HepG2 (cell line): ENCODE results near the gene RNPS1. TPM values are rescaled to one million over a fixed set of nuclear protein-coding genes. Genes with fewer than 3 reads are reported as not detected.

Source experiments
- ARID3A ChIP-seq: IDR thresholded peaks from 2 replicates; pipeline ENCODE4 v1.6.1; 2012; ENCODE audit warnings: low read depth, low read length, improper control_type of control experiment
- BCL6 ChIP-seq: IDR thresholded peaks from 2 replicates; pipeline ENCODE4 v1.6.1; 2016; ENCODE audit warnings: missing genetic modification reagents, missing compliant biosample characterization
- ETS1 ChIP-seq: sonication (generic); formaldehyde crosslinking; IDR thresholded peaks from 2 replicates; pipeline ENCODE4 v1.4.0; 2020; ENCODE audit warnings: missing genetic modification reagents
- PHF21A ChIP-seq: sonication (generic); formaldehyde crosslinking; IDR thresholded peaks from 2 replicates; pipeline ENCODE4 v1.5.0; 2020; ENCODE audit warnings: mild to moderate bottlenecking, missing genetic modification reagents
- SMAD9 ChIP-seq: sonication (generic); formaldehyde crosslinking; IDR thresholded peaks from 2 replicates; pipeline ENCODE4 v1.5.1; 2020; ENCODE audit warnings: mild to moderate bottlenecking, missing genetic modification reagents
- TOE1 ChIP-seq: sonication (generic); formaldehyde crosslinking; IDR thresholded peaks from 2 replicates; pipeline ENCODE4 v1.4.0; 2020; ENCODE audit warnings: mild to moderate bottlenecking, missing genetic modification reagents
- ZBTB3 ChIP-seq: sonication (generic); formaldehyde crosslinking; IDR thresholded peaks from 2 replicates; pipeline ENCODE4 v1.4.0; 2020; ENCODE audit warnings: low read depth, mild to moderate bottlenecking, moderate library complexity, missing genetic modification reagents, borderline replicate concordance
- ZFP90 ChIP-seq: sonication (generic); formaldehyde crosslinking; IDR thresholded peaks from 2 replicates; pipeline ENCODE4 v1.8.0; 2022; ENCODE audit warnings: missing genetic modification reagents, mild to moderate bottlenecking, inconsistent platforms, borderline replicate concordance
- ZNF281 ChIP-seq: sonication (generic); formaldehyde crosslinking; IDR thresholded peaks from 2 replicates; pipeline ENCODE4 v1.4.0; 2020; ENCODE audit warnings: missing genetic modification reagents, borderline replicate concordance
- ZNF768 ChIP-seq: sonication (generic); formaldehyde crosslinking; IDR thresholded peaks from 2 replicates; pipeline ENCODE4 v1.4.0; 2020; ENCODE audit warnings: missing genetic modification reagents
- ZNF878 ChIP-seq: sonication (generic); formaldehyde crosslinking; IDR thresholded peaks from 2 replicates; pipeline ENCODE4 v1.8.1; 2023; ENCODE audit warnings: mild to moderate bottlenecking, missing genetic modification reagents, moderate library complexity
- ZSCAN31 ChIP-seq: sonication (generic); formaldehyde crosslinking; IDR thresholded peaks from 2 replicates; pipeline ENCODE4 v1.5.0; 2020; ENCODE audit warnings: low read depth, mild to moderate bottlenecking, missing genetic modification reagents
- polyA plus RNA-seq, 8 experiments: library from polyadenylated mRNA; depleted of rRNA in 3 of 8; stranded (reverse) in 7 of 8; unstranded in 1 of 8; fragments of >200 nt; fragmentation: Illumina TruSeq in 4 of 8; extraction: Trizol in 4 of 8; gene quantifications; 2 replicates each; pipeline versions ENCODE4 v1.2.1 to v1.2.3, GENCODE V29; 2011 to 2016; ENCODE audit warnings: low read depth in 4 of 8, missing spikeins in 1 of 8, mixed read lengths in 1 of 8; ENCODE audit not compliant: insufficient read depth in 1 of 8
- total RNA-seq, 5 experiments: library from RNA; depleted of rRNA; stranded (reverse); fragments of >200 nt; fragmentation: Illumina TruSeq; extraction: Trizol; gene quantifications; 2 replicates each; pipeline ENCODE4 v1.2.3, GENCODE V29; 2016; ENCODE audit warnings: low read depth in 1 of 5
- TF ChIP-seq, protein P1 (sequence below): sonication (generic); formaldehyde crosslinking; IDR thresholded peaks from 2 replicates; pipeline ENCODE4 v1.4.0; 2020; ENCODE audit warnings: missing genetic modification reagents, borderline replicate concordance
- TF ChIP-seq, protein P2 (sequence below): fragments of 450-650 bp; IDR thresholded peaks from 2 replicates; pipeline ENCODE4 v1.6.1; 2016
- TF ChIP-seq, protein P3 (sequence below): sonication (generic); formaldehyde crosslinking; IDR thresholded peaks from 2 replicates; pipeline ENCODE4 v1.4.0; 2020; ENCODE audit warnings: low read depth, missing genetic modification reagents

Gene RNPS1
- total and polyA plus RNA-seq, 2 of the 13 experiments (the other 11 are each of a cell fraction or from before 2014, with no cell fraction given), result 126 to 133 TPM

DNA sequence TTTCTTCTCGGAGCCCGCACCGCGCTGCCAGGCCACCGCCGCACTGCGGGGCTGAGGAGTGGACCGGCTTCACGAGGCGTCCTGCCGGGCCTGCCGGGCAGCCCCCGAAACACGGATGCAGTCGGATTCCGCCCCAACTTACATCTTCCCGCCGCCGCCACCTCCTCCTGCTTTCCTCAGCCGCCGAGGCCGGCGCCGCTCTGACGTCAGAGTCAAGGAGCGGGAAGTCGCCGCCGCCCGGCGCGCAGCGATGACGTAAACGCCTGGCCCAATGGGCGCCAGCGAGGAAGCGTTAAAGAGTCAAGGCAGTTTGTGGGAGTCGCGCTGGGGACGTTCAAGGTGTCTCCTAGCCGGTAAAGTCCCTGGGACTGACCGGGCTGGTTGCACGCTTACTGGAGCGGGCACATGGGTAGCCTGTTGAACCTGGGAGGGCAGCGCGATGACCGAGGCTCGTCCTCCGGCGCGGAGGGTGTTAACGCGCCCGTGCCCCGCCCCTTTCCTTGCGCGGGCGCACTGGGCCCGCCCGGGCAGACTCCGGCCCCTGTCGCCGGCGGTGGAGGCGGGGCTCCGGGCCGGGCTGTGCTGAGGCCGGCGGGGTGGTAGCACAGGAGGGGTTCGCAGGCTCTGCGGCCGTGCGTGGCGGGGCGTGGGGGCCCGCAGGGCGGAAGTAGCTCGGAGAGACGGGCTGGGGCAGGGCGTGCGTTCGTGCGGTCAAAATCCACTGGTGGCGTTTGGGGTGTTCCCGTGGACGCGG, at the start of gene RNPS1 (continued):
- TF ChIP-seq ETS1 (CRISPR knock-in tag) (0 out of 2 replicates have a peak, but pooled peaks have one; percentile 53), ZFP90 (peak; percentile 76), ZSCAN31 (CRISPR knock-in tag) (no peak; the same call in 1 of the 2 replicates), ZNF768 (CRISPR knock-in tag) (peak; percentile 43; the same call in 1 of the 2 replicates), ZNF281 (CRISPR knock-in tag) (no peak; the same call in 1 of the 2 replicates), ZNF878 (CRISPR knock-in tag) (peak; percentile 93), ARID3A (no peak), ZBTB3 (CRISPR knock-in tag) (peak; percentile 70; the same call in 1 of the 2 replicates), BCL6 (CRISPR knock-in tag) (peak; percentile 42; the same call in 1 of the 2 replicates), PHF21A (CRISPR knock-in tag) (peak; percentile 38; the same call in 1 of the 2 replicates), TOE1 (CRISPR knock-in tag) (no peak; the same call in 1 of the 2 replicates), SMAD9 (no peak)
- TF ChIP-seq, protein P1, sequence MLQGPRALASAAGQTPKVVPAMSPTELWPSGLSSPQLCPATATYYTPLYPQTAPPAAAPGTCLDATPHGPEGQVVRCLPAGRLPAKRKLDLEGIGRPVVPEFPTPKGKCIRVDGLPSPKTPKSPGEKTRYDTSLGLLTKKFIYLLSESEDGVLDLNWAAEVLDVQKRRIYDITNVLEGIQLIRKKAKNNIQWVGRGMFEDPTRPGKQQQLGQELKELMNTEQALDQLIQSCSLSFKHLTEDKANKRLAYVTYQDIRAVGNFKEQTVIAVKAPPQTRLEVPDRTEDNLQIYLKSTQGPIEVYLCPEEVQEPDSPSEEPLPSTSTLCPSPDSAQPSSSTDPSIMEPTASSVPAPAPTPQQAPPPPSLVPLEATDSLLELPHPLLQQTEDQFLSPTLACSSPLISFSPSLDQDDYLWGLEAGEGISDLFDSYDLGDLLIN (CRISPR knock-in tag), result peak; percentile 62; the same call in 1 of the 2 replicates
- TF ChIP-seq, protein P2, sequence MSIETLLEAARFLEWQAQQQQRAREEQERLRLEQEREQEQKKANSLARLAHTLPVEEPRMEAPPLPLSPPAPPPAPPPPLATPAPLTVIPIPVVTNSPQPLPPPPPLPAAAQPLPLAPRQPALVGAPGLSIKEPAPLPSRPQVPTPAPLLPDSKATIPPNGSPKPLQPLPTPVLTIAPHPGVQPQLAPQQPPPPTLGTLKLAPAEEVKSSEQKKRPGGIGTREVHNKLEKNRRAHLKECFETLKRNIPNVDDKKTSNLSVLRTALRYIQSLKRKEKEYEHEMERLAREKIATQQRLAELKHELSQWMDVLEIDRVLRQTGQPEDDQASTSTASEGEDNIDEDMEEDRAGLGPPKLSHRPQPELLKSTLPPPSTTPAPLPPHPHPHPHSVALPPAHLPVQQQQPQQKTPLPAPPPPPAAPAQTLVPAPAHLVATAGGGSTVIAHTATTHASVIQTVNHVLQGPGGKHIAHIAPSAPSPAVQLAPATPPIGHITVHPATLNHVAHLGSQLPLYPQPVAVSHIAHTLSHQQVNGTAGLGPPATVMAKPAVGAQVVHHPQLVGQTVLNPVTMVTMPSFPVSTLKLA, result 0 out of 2 replicates have a peak, but pooled peaks have one; percentile 36
- TF ChIP-seq, protein P3, sequence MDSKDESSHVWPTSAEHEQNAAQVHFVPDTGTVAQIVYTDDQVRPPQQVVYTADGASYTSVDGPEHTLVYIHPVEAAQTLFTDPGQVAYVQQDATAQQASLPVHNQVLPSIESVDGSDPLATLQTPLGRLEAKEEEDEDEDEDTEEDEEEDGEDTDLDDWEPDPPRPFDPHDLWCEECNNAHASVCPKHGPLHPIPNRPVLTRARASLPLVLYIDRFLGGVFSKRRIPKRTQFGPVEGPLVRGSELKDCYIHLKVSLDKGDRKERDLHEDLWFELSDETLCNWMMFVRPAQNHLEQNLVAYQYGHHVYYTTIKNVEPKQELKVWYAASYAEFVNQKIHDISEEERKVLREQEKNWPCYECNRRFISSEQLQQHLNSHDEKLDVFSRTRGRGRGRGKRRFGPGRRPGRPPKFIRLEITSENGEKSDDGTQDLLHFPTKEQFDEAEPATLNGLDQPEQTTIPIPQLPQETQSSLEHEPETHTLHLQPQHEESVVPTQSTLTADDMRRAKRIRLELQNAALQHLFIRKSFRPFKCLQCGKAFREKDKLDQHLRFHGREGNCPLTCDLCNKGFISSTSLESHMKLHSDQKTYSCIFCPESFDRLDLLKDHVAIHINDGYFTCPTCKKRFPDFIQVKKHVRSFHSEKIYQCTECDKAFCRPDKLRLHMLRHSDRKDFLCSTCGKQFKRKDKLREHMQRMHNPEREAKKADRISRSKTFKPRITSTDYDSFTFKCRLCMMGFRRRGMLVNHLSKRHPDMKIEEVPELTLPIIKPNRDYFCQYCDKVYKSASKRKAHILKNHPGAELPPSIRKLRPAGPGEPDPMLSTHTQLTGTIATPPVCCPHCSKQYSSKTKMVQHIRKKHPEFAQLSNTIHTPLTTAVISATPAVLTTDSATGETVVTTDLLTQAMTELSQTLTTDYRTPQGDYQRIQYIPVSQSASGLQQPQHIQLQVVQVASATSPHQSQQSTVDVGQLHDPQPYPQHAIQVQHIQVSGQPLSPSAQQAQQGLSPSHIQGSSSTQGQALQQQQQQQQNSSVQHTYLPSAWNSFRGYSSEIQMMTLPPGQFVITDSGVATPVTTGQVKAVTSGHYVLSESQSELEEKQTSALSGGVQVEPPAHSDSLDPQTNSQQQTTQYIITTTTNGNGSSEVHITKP, result peak; percentile 73
